NCI-H345 treated with DMSO at 0.1 percent for 48 hours (cell line): ENCODE results near the gene DCC.

Experiments used
- DNase-seq: peaks from one replicate; lab custom pipeline; 2025; ENCODE audit not compliant: unreplicated experiment; lab: John Stamatoyannopoulos, UW

Gene DCC

DNA sequence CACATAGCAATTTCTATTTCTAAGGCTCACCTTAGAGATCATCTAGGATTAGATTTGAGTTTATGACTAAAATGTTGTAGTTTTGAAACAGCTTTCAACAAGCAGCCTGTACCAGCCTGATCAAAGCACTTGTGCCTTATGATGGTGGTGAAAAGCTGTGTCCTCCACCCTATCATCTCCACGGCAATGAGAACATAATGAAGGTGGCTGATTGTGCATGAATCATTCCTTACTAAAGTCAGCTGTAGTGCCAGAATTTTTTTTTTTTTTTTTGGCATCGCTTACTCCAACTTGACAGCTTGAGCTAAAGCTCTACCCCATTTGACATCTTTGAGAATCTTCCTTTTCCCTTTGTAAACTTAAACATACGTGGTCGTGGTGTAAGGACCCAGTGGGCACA is 86.0 kb downstream of the DCC start:
- no peak for DNase-seq

DNA sequence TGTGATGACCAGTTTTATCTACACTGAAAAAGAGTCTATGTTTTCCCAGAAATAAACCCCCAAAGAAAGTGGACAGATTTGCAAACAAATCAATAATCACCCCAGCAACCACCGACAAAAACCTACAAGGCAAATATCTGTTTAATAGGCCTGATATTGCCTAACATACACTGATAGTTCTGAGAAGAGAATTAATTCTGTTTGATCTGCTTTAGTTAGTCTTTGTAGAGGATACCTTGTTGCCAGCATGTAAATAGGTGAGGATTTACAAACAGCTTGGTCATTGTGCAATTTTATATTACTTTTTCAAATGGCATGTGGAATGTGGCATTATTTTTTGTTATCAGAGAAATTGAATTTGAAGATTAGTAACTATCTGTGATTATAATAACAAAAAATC is 86.5 kb downstream of the DCC start:
- no peak for DNase-seq

DNA sequence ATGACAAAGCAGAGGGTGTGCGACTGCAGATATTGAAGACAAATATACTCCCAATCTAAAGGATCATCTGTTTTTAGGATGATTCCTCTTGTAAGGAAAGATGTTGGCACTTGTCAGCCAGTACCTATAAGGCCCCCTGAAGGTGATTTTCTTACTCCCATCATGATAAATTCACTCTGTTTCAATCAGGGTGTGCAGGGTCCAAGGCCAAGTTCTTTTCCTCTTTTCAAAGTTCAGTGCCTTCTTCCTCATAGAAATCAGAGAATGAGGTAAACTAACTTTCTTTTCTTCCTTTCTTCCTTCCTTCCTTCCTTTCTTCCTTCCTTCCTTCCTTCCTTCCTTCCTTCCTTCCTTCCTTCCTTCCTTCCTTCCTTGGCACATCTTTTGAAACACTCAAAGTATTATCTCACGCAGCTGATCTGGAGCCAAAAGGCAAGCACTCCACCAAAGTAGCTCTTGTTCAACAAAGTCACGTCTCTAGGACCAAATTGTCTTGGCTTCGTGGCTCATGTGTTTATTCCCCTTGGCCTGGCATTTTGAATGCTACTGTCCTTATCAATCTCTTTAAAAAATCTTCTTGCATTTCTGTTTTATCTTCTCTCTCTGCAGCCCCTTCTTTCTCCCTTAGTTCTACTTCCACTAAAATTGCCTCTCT is 87.7 kb downstream of the DCC start:
- DNase-seq = no peak

DNA sequence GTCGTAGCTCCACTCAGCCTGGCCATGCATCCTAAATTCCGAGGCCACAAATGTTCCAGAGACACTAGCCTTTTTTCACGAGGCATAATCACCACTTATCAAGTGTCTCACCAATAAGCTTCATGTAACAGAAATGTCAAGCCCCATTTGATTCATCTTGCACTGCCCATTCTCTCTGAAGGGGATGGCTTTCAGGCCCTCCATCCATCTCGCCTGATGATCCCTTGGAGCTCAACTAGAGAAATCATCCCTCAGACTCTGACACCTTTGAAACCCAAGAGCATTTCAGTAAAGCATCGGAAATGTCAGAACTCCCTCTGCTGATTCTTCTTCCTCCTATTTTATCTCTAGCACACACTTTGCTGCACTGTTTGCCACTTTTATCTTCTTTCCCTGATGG is 91.7 kb downstream of the DCC start:
- no peak for DNase-seq

DNA sequence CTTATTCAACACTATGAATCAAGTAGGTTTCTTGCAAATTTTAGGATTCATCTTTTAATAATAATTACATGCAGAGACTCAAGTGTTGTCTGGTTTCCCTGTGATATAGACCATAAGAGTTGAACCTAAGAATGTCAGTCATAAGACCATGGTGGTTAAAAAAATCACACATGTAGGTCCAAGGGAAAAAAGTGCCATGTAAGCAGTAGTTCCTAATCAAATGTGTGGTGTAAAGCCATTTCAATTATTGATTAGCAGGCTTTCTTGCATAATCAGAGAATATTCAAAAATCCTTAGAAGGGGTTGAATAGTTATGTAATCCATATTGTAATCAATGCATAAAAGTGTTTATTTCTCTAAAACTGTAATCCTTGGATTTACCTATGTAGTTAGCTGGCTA is 93.8 kb downstream of the DCC start:
- DNase-seq = no peak

DNA sequence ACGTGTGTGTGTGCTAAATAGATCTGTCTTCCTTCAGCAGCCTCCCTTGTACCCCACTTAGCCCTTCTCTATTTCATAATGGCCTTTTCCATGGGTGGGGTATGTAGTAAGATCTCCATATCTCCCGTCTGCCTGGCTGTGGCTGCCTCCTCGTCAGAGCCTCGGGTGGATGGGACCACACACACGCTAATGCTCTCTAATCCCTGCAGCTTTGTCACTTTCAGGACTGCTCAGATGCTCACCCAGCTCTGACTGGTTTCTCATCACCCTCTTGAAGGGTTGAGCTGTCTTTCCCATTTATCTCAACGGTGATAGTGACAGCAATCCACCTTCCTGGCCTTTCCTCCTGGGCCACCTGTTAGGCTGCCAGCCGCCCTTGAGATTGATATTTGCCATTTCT is 95.3 kb downstream of the DCC start:
- no peak for DNase-seq

DNA sequence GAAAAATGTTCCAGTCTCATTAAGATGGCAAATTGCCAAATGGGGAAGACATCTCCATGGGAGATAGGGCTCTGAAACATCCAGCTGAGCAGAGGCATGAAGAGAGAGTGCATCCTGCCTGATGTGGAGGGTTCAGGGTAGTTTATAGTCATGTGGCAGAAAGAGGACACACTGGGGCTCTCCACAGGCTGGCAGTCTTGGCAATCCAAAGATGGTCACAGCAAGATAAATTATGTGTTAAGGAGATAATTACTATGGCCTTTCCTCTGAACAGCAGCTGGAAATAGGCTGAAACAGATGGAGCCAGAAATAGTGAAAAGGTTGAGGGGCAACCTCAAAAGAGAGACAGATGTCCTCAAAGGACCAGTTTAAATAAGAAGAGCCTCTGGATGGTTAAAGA is 97.2 kb downstream of the DCC start:
- no peak for DNase-seq

DNA sequence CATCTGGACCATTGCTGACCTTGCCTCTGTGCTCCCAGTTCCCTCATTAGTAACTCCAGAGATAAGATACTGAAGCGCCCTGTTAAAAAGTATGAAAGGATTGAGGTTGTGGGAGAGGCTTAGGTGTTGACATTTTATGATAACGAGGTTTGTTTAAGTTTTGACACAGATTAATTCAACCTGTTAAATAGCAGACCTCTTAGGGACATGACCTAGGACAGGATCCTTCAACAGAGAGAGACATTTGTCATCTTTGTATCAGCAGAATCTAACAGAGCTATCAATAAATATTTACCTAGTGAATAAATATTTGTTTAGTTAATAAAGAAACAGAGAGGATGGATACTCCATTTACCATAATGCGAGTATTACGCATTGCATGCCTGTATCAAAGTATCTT is 99.5 kb downstream of the DCC start:
- no peak for DNase-seq

DNA sequence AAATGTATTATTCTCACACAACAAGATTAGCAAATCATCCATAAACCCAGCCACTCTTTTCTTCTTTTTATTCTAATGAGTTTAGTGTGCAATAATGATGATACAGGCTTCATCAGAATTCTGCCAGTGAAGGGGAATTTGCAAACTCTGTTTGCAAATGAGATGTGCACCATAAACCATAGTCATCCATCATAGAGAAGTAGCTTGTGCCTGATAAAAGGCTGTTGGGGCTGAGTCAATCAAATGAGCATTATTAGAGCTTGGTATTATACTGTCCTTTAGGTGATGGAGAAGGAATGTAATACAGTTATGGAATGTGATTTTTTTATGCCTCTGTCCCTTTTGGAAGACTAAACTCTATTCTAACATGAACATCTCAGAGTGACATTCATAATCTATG is 101.8 kb downstream of the DCC start:
- DNase-seq = no peak

DNA sequence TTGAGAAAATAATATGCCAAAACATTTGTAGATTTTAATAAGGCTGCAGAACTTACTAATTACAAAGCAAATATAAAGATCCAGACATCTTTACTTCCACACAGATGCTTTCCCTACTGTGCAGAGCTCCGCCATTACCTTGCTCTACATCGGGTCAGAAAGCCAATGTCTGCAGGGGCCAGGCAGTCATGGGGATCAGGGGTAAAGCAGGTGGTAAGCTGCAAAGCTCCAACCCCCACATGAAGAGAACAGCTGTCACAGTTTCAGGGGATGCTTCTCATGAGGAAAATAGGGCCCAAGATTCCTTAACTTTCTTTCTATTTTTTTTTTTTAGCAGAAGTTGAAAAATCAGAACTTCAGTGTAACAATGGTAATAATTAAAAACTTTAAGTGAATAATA is 102.7 kb downstream of the DCC start:
- no peak for DNase-seq

DNA sequence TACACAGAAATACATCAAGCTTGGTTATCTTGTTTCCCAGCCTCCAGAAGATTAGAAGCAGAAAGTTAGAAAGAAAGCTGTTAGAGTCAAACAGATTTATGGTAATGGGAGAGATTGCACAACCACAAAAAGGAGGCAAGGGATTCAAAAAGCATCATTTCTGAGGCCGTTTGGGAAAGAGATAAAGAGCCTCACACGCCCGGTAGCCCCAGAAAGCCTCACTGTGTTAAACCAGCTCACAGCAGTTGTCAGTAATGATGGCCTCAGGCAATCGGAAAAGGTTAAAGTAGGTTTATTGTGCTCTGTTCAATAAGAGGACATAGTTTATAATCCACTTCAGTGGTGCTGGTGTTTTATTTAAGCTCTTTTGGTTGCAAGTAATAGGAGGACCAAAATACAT is 111.3 kb downstream of the DCC start:
- peak; percentile 21 for DNase-seq

DNA sequence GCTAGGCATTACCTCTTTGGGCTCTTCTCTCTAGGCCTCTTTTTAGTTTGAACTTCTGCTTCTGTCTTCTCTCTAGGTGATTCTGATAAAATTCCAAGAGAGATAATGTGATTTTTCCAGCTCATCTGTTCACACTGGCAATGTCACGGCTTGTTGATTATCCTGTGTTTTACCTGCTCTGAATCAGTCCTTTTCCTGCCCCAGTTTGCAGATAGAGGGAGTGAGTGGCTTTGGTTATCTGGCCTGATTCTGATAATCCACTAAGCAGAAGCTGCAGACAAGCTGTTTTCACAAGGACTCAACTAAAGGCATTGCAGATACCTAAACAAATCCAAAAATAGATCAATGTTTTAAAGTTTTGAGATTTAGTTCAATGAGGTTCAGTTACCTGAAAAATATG is 111.9 kb downstream of the DCC start:
- DNase-seq = no peak

DNA sequence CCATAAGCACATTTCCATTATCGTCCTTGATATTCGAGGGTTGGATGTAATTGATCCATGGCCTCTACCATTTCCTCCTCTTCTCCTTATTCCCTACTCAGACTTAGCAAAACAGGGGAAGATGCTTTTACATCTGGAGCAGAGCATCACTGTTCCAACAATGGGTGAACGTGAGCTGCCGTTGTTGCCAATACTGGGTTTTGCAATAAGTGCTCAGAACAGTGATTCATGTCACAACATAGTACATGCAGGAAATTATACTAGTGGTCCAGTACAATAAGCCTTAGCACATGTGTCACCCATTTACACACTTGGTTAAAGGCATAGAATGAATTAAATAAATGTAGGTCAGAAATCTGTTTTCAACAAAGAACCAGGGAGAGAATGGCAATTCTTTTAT is 112.4 kb downstream of the DCC start:
- DNase-seq = no peak

DNA sequence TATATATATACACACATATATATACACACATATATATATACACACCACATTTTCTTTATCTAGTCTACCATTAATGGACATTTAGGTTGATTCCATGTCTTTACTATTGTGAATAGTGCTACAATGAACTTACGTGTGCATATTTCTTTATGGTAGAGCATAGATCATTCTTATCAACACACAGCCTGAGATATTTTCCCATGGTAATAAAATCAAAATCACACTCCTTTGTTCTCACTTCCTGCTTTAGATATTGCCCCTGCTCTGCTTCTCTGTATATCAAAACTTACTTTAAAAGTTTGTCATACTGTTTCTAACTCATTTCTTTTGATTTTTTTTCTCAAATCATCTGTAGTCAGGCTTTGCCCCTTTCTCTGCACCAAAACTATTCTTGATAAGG is 119.9 kb downstream of the DCC start:
- no peak for DNase-seq

DNA sequence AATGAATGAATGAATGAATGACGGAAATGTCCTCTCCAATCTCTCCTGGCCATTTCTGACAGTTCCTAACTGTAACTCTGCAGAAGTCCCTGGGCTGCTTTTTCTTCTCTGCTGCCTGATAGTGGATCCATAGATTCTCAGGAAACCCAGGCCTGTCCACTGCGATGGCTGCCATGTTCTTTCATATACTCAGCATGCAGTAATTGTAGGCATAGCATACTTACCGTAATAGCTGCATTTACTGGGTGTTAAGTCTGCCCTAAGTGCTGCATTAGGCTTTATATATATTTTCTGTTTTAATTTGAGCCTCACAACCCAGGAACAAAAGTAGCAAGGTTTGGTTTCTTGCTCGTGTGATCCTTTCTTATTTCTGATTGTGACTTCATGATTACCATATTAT is 122.9 kb downstream of the DCC start:
- DNase-seq = no peak

DNA sequence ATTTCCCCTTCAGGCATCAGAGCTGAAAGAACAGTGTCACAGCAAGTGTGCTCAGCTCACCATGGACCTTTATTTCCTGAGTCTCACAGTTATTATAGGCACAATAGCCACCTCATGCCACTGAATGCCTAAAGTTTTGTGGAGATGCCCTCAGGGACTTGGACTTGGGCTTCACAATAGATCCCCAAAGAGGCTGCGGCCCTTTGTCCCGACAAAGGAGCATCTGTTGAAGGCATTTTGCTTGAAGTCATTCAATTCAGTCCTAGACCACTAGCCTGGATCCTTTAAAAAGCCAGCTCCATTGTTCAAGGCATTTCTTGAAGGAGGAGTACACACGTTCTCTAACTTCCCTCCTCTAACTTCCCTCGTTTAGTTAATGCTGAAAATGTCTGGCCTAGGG is 125.4 kb downstream of the DCC start:
- DNase-seq = no peak

DNA sequence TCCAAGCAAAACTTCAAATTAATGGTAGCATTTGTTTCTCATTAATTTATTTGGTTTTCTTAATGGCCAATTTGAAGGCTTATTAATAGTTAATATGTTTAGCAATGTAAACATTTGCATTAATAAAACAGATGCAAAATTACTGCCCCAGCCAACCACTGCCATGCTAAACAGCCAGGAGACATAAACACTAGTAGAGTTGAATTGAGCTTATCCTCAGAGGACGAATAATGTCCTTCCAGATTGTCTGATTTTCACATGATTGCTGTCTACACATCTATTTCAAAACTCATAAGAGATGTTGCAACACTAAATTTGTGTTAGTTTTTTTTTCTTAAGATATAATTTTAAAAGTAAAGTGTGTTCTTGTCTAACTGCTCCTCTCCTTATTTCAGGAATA is 128.5 kb downstream of the DCC start:
- DNase-seq = no peak

DNA sequence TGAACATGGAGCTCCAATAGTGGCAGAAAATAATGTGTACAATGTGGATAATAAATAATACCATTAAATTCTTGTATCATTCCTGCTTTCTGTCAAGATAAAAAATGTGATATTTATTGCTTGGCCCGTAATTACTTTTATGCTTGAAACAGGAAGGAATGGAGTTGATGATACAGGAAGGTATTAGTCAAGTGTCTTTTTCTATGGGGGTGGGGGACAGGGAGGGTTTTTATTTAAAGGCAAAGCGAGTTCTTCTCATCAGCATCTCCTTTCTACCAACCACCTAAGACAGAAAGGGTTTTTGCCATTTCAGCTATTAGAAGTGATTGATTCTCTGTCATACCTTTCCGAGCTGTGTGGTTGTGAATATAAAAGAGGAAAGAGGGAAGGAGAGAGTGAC is 135.3 kb downstream of the DCC start:
- DNase-seq = no peak

DNA sequence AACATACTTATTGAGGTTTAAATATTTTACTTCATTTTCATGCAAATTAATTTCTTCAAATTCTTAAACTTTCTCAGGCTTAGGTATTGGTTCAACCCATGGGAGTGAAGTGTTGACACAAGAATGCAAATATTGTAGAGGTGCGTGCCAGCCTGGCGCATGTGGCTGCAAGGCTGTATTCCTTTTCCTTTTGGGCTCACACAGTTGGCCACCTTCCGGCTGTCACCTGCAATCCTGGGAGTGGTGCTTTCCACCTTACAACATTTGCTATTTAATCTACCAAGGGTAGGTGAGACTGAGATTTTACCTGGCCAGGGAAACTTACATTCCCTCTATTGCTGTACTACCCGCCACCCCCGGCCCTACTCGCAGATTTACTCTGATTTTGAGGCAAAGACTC is 141.1 kb downstream of the DCC start:
- no peak for DNase-seq

DNA sequence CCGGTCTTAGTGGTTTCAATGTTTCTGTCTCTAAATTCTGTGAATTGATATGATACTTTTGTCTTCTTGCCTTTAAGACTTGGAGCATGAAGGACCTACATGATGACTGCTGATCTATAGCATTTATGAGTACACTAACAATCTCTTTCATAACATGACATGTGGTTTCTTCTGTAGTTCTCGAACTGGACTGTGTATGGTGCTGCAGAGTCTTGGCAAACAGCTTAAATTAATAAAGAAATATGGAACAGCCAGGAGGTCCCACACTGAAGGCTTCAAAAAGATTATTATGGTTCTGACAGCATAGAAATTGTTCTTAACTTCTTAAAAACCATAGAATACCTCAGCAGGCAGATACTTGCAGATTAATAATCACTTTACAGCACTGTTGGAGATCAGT is 145.0 kb downstream of the DCC start:
- DNase-seq = no peak

DNA sequence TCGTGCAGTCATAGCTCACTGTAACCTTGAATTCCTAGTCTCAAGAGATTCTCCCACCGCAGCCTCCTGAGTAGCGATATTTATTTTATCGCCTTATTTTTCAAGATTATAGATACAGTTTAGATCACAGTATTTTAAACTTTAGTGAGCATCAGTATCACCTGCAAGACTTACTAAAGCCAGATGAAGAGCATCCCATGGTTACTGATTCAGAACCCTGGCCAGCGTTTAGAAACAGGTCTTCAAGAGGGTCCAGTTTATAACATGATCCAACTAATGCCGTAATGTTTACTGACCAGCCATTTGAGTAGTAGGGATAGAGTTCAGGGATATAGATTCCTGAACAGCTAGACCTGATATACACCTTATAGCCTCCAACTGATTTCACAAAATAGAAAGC is 146.1 kb downstream of the DCC start:
- no peak for DNase-seq

DNA sequence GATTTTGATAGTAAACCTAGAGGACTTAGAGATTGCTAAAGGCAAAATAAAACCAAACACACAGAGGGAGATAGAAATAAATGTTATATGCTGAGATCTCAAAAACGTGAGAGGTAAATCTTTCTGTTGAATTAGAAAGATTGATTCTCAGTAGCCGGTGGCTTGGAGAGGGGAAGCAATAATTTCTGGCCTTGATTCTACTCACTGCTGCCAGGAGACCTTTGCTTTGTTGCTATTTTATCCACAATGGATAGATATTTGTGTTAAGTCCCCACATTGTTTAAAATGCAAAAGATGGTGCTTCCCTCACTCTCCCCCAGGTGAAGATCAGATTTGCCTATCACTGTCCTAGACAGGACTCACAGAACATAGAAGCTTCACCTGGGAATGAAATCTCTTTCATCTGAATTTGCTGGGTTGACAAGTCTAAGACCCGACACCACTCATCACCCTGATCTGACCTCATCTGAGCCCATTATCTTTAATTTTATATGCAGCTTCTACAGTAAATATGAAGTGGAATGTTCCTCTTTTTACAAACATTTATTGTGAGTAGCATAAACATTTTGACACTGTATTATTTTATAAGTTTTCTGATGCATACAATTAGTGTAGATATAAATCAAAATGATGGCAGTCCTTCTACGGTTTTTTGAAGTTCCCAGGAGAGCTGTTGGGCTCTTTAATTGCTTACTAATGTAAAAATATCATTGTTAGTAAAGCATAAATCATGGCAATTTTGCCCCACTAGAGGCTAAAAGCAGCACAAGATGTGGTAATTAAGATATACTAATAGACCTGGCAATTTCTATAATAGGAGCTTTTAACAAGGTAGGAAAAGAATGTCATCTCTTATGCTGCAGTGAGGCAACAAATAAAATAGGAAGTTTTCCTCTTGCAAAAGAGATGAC is 149.7 kb downstream of the DCC start:
- no peak for DNase-seq

DNA sequence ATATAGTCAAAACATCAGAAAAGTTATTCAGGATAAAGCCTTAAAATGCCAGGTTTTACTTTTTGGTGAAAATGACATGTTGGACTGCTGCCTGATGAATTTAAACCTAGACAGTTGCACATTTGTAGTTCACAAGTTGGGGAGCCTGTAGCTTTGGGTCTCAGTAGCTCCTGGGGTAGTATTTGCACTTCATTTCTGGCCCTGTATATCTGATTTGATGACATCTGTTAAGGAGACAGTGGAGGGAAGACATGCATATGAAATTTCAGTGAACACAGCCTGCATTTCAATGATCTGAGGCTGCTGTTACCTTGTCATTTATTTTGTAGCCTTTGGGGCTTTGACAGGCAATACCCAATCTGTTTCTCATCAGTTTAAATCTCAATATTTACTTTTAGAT is 156.4 kb downstream of the DCC start:
- no peak for DNase-seq
